Neural progenitor cell (in vitro differentiated cells): ENCODE measurements around the gene GDF10.

Experiments
- EZH2 ChIP-seq: fragments of 200-600 bp; sonication (generic); IDR thresholded peaks from 2 replicates; pipeline ENCODE4 v1.6.1; 2017; ENCODE audit warnings: antibody characterized with exemption, mild to moderate bottlenecking, moderate library complexity
- EZH2phosphoT487 ChIP-seq: fragments of 200-600 bp; sonication (generic); IDR thresholded peaks from 2 replicates; pipeline ENCODE4 v1.6.1; 2017; ENCODE audit warnings: antibody characterized with exemption
- TF ChIP-seq, protein P1 (sequence below): fragments of 200-600 bp; sonication (generic); IDR thresholded peaks from 2 replicates; pipeline ENCODE4 v1.5.1; 2017; ENCODE audit warnings: antibody characterized with exemption, mild to moderate bottlenecking

DNA sequence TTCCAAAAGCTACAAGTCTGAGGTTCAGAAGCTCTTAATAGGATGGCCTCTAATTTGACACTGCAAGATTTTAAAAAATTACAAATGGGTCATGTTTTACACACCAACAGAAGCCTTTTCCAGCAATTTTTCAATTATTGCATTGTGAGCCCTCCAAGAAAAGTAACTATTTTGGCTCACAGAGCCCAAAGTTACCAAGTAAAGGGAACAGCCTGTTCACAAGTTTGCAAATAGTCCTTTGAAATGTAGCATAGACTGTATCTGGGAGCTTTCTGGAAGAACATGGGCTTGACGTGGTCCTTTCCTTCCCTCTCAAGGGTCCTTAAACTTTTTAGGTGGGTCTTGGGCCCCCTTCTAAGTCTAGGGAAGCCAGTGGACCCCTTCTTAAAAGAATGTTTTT lies 1.3 kb upstream of the GDF10 start:
- TF ChIP-seq EZH2 (no peak), EZH2phosphoT487 (no peak)
- TF ChIP-seq, protein P1, sequence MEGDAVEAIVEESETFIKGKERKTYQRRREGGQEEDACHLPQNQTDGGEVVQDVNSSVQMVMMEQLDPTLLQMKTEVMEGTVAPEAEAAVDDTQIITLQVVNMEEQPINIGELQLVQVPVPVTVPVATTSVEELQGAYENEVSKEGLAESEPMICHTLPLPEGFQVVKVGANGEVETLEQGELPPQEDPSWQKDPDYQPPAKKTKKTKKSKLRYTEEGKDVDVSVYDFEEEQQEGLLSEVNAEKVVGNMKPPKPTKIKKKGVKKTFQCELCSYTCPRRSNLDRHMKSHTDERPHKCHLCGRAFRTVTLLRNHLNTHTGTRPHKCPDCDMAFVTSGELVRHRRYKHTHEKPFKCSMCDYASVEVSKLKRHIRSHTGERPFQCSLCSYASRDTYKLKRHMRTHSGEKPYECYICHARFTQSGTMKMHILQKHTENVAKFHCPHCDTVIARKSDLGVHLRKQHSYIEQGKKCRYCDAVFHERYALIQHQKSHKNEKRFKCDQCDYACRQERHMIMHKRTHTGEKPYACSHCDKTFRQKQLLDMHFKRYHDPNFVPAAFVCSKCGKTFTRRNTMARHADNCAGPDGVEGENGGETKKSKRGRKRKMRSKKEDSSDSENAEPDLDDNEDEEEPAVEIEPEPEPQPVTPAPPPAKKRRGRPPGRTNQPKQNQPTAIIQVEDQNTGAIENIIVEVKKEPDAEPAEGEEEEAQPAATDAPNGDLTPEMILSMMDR, result no peak
